Sigmoid colon (tissue), 7 donors: ENCODE measurements around the gene TNFRSF12A. TPM values are rescaled to one million over a fixed set of nuclear protein-coding genes. Genes with fewer than 3 reads are reported as not detected.

Experiments used
- DNase-seq: peaks from one replicate; pipeline ENCODE4 v3.0.0-alpha.2; 2019
- H3K27ac ChIP-seq, 4 donors: fragments of 200-600 bp; sonication (generic); one replicate each; pipeline ENCODE4 v1.5.1; 2016 to 2019; ENCODE audit warnings: mild to moderate bottlenecking in 1 of 4
- H3K27me3 ChIP-seq, 3 donors: fragments of 200-600 bp; sonication (generic); one replicate each; pipeline ENCODE4 v1.5.1; 2019; ENCODE audit warnings: mild to moderate bottlenecking in 1 of 3
- H3K36me3 ChIP-seq, 4 donors: fragments of 200-600 bp; sonication (generic); one replicate each; pipeline ENCODE4 v1.5.1; 2016 to 2019
- H3K4me1 ChIP-seq, 4 donors: fragments of 200-600 bp; sonication (generic); one replicate each; pipeline ENCODE4 v1.5.1; 2017 to 2019
- H3K4me3 ChIP-seq, 4 donors: fragments of 200-600 bp; sonication (generic); one replicate each; pipeline ENCODE4 v1.5.1; 2017 to 2019; ENCODE audit warnings: mild to moderate bottlenecking in 2 of 4, moderate library complexity in 1 of 4
- H3K9me3 ChIP-seq, 4 donors: fragments of 200-600 bp in 3 of 4; sonication (generic) in 3 of 4; one replicate each; pipeline versions ENCODE4 v1.5.1 to v1.6.1; 2013 to 2019
- EP300 ChIP-seq, 4 donors: sonication (generic); formaldehyde crosslinking; IDR thresholded peaks; one replicate each; pipeline ENCODE4 v1.6.1; 2017; ENCODE audit warnings: antibody characterized with exemption in 4 of 4
- POLR2A ChIP-seq, 2 donors: fragments of 450-650 bp; IDR thresholded peaks; one replicate each; pipeline ENCODE4 v1.6.1; 2016; ENCODE audit warnings: antibody characterized with exemption in 2 of 2, mild to moderate bottlenecking in 2 of 2, moderate library complexity in 2 of 2
- POLR2AphosphoS5 ChIP-seq, 4 donors: sonication (generic); formaldehyde crosslinking; IDR thresholded peaks; one replicate each; pipeline ENCODE4 v1.6.1; 2017; ENCODE audit warnings: antibody characterized with exemption in 4 of 4
- WGBS, 2 donors: extraction: QIAGEN DNeasy Blood & Tissue Kit; methylation state at CpG; one replicate each; pipeline ENCODE4 v1.1.7; 2013; 5-methylcytosine and 5-hydroxymethylcytosine counted together
- intact Hi-C: fragments of 100-400 bp; cut with DNase I; formaldehyde crosslinking; loops from one replicate; pipeline ENCODE4 v1.15.1; 2023
- polyA plus RNA-seq, 3 donors: library from polyadenylated mRNA; stranded (reverse); fragments of 200-250 nt; gene quantifications; one replicate each; pipeline ENCODE4 v1.2.3, GENCODE V29; 2013
- total RNA-seq, 4 donors: library from RNA; depleted of rRNA; stranded (reverse); fragments of >200 nt; gene quantifications; one replicate each; pipeline ENCODE4 v1.1.0, GENCODE V29; 2016
- TF ChIP-seq, protein P1 (sequence below), 4 experiments: fragments of 450-650 bp in 3 of 4; fragments of 200-600 bp in 1 of 4; IDR thresholded peaks; one replicate each; pipeline ENCODE4 v1.5.1; 2016 to 2019; ENCODE audit warnings: antibody characterized with exemption in 4 of 4, mild to moderate bottlenecking in 3 of 4, moderate library complexity in 2 of 4
- donor health status: healthy with polysubstance abuse.
- donor health status: Bipolar disorder and iron deficiency.
- donor health status: healthy.

Gene TNFRSF12A
- total and polyA plus RNA-seq, 7 donors: 6.1 to 78.2 (median 10.3) TPM

DNA sequence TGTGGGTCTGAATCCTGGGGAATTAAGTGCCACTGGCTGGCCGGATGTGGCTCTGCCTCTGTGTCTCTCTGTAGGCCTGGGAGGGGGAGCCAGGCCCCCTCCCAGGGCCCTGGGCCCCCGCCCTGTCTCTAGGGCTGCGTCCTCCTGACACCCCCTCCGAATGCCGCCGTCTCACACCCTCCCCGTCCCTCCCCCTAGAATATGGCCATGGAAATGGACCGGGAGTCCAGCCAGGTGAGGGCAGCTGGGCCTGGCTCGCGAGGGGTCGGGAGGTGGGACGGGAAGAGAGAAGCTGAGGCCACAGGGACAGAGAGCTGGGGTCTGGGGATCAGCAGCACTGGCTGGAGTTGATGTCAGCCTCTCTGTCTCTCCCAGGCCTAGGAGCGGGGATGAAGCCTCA lies 23.9 kb upstream of the TNFRSF12A start:
- Histone ChIP-seq H3K27me3 (peaks cover 0 to 27% (median 9%) of the 10 kb centered on the region in 3 donors), H3K36me3 (no peaks in the 10 kb centered on the region), H3K27ac (no peak overlapping the region), H3K4me1 (no peaks in the 10 kb centered on the region), H3K4me3 (no peak overlapping the region), H3K9me3 (no peaks in the 10 kb centered on the region)
- intact Hi-C loops: no loop called here
- TF ChIP-seq POLR2A (IDR thresholded peaks at IDR 0.05): no peak
- TF ChIP-seq, protein P1, sequence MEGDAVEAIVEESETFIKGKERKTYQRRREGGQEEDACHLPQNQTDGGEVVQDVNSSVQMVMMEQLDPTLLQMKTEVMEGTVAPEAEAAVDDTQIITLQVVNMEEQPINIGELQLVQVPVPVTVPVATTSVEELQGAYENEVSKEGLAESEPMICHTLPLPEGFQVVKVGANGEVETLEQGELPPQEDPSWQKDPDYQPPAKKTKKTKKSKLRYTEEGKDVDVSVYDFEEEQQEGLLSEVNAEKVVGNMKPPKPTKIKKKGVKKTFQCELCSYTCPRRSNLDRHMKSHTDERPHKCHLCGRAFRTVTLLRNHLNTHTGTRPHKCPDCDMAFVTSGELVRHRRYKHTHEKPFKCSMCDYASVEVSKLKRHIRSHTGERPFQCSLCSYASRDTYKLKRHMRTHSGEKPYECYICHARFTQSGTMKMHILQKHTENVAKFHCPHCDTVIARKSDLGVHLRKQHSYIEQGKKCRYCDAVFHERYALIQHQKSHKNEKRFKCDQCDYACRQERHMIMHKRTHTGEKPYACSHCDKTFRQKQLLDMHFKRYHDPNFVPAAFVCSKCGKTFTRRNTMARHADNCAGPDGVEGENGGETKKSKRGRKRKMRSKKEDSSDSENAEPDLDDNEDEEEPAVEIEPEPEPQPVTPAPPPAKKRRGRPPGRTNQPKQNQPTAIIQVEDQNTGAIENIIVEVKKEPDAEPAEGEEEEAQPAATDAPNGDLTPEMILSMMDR (IDR thresholded peaks at IDR 0.05): no peak
- TF ChIP-seq POLR2AphosphoS5 (IDR thresholded peaks at IDR 0.05): no peak
- TF ChIP-seq EP300 (IDR thresholded peaks at IDR 0.05): no peak
- WGBS, 2 donors: 83 to 88% methylated on average over 13 of the region's 13 CpGs
- no peak for DNase-seq

DNA sequence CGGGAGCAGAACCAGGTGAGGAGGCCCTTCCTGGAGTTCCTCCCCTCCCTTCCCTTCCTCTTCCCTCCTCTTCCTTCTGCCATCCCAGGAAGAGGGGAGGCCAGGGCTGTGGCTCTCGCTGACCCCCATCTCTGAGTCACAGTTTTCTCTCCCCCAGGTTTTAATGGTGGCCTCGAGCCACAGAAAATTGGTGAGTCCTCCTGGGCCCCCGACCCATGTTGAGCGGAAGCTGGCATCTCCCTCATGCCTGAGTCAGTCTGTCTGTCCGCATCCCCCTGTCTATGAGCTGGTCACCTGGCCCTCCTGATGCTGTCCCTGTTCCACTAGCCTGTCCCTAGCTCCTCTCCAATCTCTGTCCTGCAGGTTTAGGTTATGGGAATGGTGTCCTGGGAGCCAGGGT lies 20.2 kb upstream of the TNFRSF12A start:
- no peak for DNase-seq
- intact Hi-C loops: no loop called here
- Histone ChIP-seq H3K27ac (no peak overlapping the region), H3K36me3 (no peaks in the 10 kb centered on the region), H3K27me3 (peaks cover 0 to 36% (median 12%) of the 10 kb centered on the region in 3 donors), H3K4me1 (peaks cover 0 to 6% (median 3%) of the 10 kb centered on the region in 4 donors), H3K9me3 (no peaks in the 10 kb centered on the region), H3K4me3 (no peak overlapping the region)
- TF ChIP-seq EP300 (IDR thresholded peaks at IDR 0.05) (no peak), POLR2AphosphoS5 (IDR thresholded peaks at IDR 0.05) (no peak), POLR2A (IDR thresholded peaks at IDR 0.05) (no peak)
- TF ChIP-seq, protein P1 (IDR thresholded peaks at IDR 0.05): no peak
- WGBS, 2 donors: 88 to 94% methylated on average over 6 of the region's 6 CpGs

DNA sequence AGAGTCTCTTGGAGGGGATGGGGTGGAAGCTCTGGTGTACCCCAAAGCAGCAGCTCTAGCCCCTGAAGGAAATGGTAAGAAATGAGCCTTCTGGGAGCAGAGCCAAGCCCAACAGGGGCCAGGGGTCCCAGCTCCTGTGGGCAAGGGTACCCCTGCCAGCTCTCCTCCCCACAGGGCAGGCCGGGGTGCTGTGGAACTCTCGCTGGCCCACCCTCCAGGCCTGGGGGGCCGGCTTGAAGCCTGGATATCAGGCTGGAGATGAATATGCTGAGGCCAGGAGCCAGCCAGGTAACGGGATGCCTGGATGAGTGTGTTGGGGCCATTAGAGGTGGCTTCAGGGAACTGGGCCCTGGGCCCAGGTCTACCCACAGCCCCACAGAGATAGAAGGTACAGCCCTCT lies 19.6 kb upstream of the TNFRSF12A start:
- no peak overlapping the region for H3K27ac ChIP-seq
- H3K4me3 ChIP-seq: no peak overlapping the region
- no peaks in the 10 kb centered on the region for H3K36me3 ChIP-seq
- no peak for DNase-seq
- peaks cover 0 to 42% (median 18%) of the 10 kb centered on the region in 3 donors for H3K27me3 ChIP-seq
- intact Hi-C loops: no loop called here
- H3K9me3 ChIP-seq: no peaks in the 10 kb centered on the region
- WGBS, 2 donors: 87 to 90% methylated on average over 4 of the region's 4 CpGs
- no peak for TF ChIP-seq EP300 (IDR thresholded peaks at IDR 0.05)
- TF ChIP-seq POLR2A (IDR thresholded peaks at IDR 0.05): no peak
- TF ChIP-seq, protein P1 (IDR thresholded peaks at IDR 0.05): no peak
- no peak for TF ChIP-seq POLR2AphosphoS5 (IDR thresholded peaks at IDR 0.05)
- H3K4me1 ChIP-seq: peaks cover 0 to 7% (median 5%) of the 10 kb centered on the region in 4 donors

DNA sequence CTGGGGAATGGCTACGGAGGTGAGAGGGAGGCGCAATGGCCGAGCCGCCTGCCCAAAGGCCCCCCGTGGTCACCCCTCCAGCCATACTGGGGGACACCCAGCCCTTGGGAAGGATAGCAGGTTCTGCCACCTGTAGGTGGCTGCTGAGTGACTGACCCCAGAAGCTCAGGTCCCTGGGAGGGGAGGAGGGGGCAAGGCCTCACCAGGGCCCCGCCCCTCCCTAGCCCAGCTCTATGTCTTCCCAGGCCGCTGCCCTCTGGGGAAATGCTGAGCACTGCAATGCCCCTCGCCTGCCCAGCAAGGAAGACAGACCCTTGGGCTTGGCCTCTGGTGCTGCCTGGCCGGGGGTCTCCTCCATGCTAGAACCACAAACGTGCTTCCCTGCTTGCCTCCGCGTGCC lies 18.9 kb upstream of the TNFRSF12A start:
- Histone ChIP-seq H3K27me3 (peaks cover 4 to 45% (median 26%) of the 10 kb centered on the region in 3 donors), H3K27ac (no peak overlapping the region), H3K9me3 (no peaks in the 10 kb centered on the region), H3K4me1 (peaks cover 0 to 7% (median 5%) of the 10 kb centered on the region in 4 donors), H3K4me3 (no peak overlapping the region), H3K36me3 (no peaks in the 10 kb centered on the region)
- no peak for TF ChIP-seq POLR2A (IDR thresholded peaks at IDR 0.05)
- TF ChIP-seq, protein P1 (IDR thresholded peaks at IDR 0.05): no peak
- TF ChIP-seq EP300 (IDR thresholded peaks at IDR 0.05): no peak
- no peak for TF ChIP-seq POLR2AphosphoS5 (IDR thresholded peaks at IDR 0.05)
- 87 to 88% methylated on average over 12 of the region's 12 CpGs for WGBS, 2 donors
- intact Hi-C loops: no loop called here
- DNase-seq: no peak
